GM18519 (cell line): Measurements from ENCODE around the gene GUCA2A.

Source experiments
- ATAC-seq: cut with Tn5 transposase; IDR thresholded peaks from one replicate; pipeline ENCODE4 v1.9.1; 2021; ENCODE audit warnings: mild to moderate bottlenecking, moderate library complexity; ENCODE audit not compliant: unreplicated experiment, low FRiP score

Gene GUCA2A

DNA sequence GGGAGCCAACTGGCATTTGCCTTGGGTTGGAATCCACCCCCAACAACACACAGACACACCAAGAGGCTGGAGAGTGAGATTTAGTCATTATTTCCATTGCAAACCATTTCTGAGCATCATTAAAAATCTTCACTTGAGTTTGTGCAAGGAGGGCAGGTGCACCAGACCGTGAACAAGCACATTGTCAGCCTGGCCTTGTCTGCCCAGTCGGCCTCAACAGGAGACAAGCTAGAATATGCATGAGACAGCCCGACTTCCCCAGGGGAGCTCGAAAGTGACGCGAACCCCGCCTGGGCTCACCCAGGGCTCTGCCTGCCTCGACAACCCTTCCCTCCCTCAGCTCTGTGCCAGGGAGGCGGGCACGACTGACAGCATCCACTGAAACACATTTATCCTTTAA lies 26.8 kb downstream of the GUCA2A start:
- no peak for ATAC-seq

DNA sequence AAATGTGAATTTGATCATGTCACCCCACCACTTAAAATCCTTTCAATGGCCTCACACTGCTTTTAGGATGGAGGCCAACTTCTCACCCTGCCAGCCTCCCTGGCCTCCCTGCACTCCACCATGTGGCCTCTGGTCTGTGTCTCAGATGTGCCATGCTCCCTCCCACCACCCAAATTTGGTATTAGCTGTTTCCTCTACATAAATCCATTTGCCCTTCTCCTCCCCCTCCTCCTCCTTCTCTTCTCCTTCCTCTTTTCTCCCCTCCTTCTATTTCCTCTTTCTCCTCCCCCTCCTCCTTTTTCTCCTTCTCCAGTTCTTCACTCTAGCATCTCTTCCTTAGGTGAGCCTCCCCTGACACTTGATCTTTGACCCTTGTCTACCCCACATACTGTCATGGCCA lies 28.1 kb downstream of the GUCA2A start:
- no peak for ATAC-seq

DNA sequence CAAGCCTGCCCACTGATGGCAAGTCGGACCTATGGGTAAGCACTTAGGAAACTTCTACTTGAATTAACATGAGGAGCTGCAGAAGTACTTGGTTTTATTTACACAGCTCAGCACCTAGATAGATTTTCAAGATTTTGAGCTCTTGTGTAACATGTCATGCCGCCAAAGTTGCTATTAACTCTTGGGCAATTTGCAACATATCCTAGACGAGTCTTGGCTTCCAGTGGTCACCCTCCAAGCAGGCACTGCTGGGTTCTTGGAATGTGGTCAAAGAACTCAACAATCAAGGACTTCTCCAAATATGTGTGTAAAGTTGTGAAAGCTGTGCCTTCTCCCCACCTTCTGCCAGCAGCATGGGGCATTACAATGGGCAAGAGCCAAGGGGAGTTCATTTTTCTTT lies 29.1 kb downstream of the GUCA2A start:
- ATAC-seq, result no peak

DNA sequence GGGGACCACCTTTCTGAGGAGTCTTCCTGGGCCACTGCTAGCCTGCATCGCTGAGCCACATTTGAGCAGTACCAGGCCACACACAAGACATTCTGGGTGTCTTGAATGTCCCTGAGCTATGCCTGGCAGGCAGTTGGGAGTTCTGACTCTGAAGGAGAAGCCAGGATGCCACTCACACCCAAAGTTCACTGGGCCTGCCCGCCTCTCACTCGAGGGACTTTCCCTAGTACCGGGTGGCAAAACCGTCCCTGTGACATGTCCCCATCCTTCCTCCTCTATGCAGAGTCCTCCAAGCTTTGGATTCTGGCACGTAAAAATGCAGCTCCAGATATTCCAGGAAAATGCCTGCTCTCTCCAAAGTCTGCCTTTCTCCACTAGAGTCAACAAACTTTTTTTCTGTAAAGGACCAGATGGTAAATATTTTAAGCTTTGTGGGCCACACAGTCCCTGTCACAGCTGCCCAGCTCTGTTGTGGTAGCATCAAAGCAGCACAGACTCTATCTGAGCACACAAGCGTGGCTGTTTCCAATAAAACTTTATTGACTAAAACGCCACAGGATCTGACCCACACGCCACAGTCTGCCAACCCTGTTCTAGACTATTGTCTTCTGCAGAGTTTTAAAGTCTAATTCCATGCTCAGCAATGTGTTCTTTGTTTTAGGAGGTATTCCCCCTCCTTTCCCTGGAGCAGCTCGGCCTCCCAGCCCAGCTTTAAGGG lies 30.6 kb downstream of the GUCA2A start:
- no peak for ATAC-seq

DNA sequence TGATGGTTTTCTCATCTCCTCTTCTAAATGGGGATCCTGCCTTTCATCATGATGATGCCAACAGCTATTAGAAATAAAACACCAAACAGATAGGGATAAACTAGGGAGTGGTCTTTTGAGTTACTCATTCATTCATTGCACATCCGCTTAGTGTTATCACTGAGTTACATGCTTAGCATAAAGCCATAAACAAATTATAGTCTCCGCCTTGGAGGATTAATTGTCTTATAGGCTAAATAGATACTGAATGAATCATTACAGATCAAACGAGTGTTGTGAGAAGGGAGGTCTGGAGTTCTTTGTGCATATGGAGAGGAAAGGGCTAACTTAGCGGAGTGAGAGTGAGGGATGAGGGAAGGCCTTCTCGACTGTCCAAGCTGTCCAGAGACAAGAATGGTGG lies 31.2 kb downstream of the GUCA2A start:
- ATAC-seq, result no peak

DNA sequence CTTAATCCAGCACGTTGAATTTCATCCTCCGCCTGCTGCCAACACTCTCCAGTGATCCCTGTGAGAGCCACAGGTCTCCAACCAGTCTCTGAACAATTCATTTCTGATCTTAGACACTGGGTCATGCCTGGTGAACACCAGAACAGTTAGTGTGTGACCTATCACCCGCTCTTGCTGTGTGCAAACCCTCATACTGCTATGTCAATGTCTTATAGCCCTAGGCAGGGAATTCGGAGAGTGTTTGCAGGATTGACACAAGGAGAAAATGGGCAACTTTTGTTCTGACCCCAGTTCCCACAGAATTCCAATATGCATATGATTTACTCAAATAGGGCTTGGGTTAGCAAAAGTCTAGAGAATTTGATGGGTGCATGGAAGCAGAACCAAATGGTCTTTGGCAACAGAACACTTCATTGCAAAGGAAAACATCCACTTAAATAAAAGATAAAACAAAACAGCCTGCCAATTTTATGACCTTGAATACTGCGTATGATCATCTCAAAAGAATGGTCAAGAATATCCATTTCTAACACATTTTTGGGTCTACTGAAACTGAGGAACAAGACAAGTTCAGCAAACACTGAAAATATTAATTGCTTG lies 34.4 kb downstream of the GUCA2A start:
- ATAC-seq, result no peak

DNA sequence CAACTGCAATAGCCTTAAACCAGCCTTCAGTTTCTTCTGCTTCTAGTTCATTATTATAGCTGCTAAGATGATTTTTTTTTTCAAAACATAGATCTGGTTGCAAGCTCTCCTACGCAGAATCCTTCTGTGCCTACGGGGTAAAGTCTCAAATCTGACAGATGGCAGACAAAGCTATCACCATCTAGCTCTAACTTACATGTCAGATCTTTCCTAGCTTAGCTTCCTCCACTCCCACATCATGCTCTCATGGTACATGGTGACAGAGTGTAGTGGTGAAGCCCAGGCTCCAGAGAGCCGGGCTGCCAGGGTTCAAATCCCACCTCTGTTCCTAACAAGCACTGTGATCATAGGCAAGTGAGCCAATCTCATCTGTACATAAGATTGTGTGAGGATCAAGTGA lies 35.6 kb downstream of the GUCA2A start:
- no peak for ATAC-seq

DNA sequence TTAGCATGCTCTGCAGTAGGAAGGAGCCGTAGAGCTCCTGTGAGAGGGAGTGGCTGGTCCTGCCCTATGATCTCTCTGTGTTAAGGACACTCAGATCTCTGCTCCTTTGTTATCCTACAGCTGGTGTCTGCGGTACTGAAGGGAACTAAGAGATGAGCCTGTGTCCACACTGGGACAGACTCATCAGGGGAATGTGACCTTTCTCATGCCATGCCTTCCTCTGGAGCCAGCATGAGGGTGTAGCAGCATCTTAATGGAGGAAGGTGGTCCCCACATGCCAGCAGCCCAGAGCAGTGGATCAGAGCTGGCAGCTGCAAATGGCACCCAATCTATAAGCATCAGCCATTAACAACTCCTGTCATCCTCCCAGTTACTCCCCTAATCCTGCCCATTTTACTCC lies 36.0 kb downstream of the GUCA2A start:
- no peak for ATAC-seq

DNA sequence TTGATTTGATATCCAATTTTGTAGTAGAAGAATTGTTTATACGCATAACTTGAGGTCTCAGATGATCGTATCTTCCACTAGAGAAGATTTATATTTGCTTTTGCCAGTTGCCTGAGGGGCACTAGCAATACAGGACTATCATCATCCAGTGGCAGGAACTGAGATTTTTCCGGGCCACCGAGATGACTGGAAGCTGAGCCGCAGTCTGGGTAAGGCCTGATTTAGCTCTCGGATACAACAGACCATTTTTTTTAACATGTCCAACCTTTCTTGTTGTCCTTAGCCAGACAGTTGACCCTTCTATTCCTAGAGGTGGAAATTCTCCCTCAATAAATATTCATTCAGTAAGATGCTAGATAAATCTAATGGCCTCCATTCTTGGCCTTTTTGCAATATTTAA lies 36.8 kb downstream of the GUCA2A start:
- ATAC-seq, result no peak

DNA sequence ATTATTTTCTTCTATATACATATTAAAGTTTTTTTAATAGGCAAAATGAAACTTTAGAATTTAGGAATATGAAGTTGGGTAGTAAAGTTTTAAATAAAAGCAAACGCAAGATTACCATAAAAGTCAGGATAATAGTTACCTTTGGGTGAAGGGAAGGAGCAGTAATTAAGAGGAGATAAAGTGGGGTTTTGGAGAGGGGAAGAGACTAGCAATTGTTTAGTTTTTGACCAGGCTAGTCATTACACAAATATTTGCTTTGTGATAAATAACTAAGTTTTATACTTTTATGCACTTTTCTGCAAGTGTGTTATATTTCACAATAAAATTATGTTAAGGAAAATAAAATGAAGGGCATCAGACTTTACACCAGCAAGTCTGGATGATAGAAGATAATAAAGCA lies 39.0 kb downstream of the GUCA2A start:
- ATAC-seq, result no peak

DNA sequence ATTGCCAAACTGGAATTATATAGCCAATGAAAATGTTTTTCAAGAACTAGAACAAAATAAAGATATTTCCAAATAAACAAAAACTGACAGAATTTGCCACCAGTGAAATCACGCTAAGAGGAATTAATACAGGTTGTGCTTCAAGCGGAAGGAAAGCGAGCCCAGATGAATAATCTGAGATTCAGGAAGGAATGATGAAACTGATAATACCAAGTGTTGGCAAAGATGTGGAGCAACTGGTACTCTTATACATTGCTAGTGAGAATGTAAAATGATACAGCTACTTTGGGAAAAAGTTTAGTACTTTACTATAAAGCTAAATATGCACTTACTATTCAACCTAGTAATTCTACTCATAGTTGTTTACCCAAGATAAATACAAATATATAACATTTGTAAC lies 42.1 kb downstream of the GUCA2A start:
- no peak for ATAC-seq

DNA sequence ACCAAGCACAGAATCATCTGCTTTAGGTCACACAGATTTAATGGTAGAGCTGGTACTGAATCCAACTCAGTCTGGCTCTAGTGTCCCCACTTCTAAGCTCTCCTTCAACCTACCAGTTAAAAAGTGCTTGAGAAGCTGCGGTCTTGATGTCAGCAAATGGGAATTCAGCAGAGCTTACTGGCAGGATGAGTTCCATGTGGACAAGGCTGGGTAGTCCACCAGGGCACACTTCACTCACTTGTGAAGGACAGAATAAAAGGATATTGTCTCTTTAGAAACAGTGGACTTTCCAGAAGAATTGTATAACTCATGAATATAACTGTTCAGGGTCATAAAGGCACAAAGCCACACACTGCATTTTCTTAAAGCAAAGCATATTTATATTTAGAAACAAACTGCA lies 46.4 kb downstream of the GUCA2A start:
- ATAC-seq, result no peak

DNA sequence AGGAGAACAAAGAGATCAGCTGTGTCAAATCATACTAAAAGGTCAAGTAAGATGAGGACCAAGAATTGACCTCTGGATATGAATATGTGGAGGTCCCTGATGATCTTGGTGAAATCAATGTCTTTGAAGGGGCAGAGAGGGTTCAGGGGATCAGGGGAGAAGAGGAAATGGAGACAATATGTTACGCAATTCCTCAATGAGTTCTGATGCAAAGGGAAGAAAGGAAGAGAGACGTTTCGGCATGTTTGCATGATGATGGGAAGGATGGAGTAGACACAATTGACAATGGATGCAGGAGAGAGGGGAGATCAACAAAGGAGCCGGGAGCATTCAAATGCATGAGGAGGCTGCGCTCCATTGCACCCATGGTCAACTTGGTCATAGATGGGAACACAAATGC lies 47.3 kb downstream of the GUCA2A start:
- no peak for ATAC-seq

DNA sequence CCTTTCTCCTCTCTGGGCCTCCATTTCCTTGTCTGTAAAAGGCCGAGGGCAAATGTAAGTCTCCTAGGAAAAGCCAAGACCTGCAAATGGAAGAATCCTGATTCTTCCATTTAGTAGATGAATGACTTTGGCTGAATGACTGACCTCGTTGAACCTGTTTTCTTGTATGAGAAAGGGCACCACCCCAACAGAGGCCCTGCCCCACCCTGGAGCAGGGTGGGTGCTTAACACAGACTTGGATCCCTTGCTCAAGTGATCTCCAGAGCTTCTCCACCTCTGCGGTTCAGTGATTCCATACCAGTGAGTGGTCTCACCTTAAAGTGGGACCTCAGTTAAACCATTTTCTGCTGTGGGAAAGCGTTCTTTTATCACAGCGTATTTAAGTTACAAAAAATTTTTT lies 50.3 kb downstream of the GUCA2A start:
- ATAC-seq, result no peak
